Esophagus muscularis mucosa (tissue), 4 donors: Measurements from ENCODE around the gene E2F4. TPM values are rescaled to one million over a fixed set of nuclear protein-coding genes. Genes with fewer than 3 reads are reported as not detected.

Experiments
- DNase-seq: peaks from one replicate; pipeline ENCODE4 v3.0.0-alpha.2; 2017; ENCODE audit errors: extremely low spot score
- H3K27ac ChIP-seq, 4 donors: fragments of 200-600 bp; sonication (generic); replicated peaks in 1 of 4; 1 replicate in 3 of 4; 2 replicates in 1 of 4; pipeline ENCODE4 v1.5.1; 2016 to 2019; ENCODE audit warnings: mild to moderate bottlenecking in 1 of 4
- H3K27me3 ChIP-seq, 4 donors: fragments of 200-600 bp; sonication (generic); one replicate each; pipeline versions ENCODE4 v1.5.1 to v1.6.0; 2016 to 2019
- H3K36me3 ChIP-seq, 4 donors: fragments of 200-600 bp; sonication (generic); one replicate each; pipeline ENCODE4 v1.5.1; 2016 to 2019
- H3K4me1 ChIP-seq, 4 donors: fragments of 200-600 bp; sonication (generic); one replicate each; pipeline ENCODE4 v1.5.1; 2016 to 2019
- H3K4me3 ChIP-seq, 4 donors: fragments of 200-600 bp; sonication (generic); 1 replicate in 2 of 4; 2 replicates in 2 of 4; pipeline ENCODE4 v1.5.1; 2016 to 2019; ENCODE audit warnings: mild to moderate bottlenecking in 4 of 4, moderate library complexity in 1 of 4
- H3K9me3 ChIP-seq, 4 donors: fragments of 200-600 bp; sonication (generic); 1 replicate in 3 of 4; 2 replicates in 1 of 4; pipeline ENCODE4 v1.5.1; 2016 to 2019
- CTCF ChIP-seq, 3 experiments: fragments of 200-600 bp in 2 of 3; fragments of 450-650 bp in 1 of 3; sonication (generic) in 2 of 3; IDR thresholded peaks; one replicate each; pipeline ENCODE4 v1.5.1; 2017 to 2019; ENCODE audit warnings: antibody characterized with exemption in 3 of 3, mild to moderate bottlenecking in 2 of 3, moderate library complexity in 1 of 3
- EP300 ChIP-seq: sonication (generic); formaldehyde crosslinking; IDR thresholded peaks from one replicate; pipeline ENCODE4 v1.6.1; 2017; ENCODE audit warnings: antibody characterized with exemption
- POLR2A ChIP-seq: fragments of 450-650 bp; IDR thresholded peaks from one replicate; pipeline ENCODE4 v1.6.1; 2017; ENCODE audit warnings: antibody characterized with exemption, moderate library complexity, mild to moderate bottlenecking, low read depth
- POLR2AphosphoS5 ChIP-seq, 2 donors: sonication (generic); formaldehyde crosslinking; IDR thresholded peaks; one replicate each; pipeline ENCODE4 v1.6.1; 2017; ENCODE audit warnings: antibody characterized with exemption in 2 of 2
- WGBS: methylation state at CpG from one replicate; pipeline ENCODE4 v1.1.5; 2018; 5-methylcytosine and 5-hydroxymethylcytosine counted together
- intact Hi-C: fragments of 100-400 bp; cut with DNase I; formaldehyde crosslinking; loops from one replicate; pipeline ENCODE4 v1.15.1; 2023
- total RNA-seq, 4 donors: library from RNA; depleted of rRNA; stranded (reverse); fragments of >200 nt; gene quantifications; one replicate each; pipeline versions ENCODE4 v1.1.0 to v1.2.1, GENCODE V29; 2016

The E2F4 gene
- total RNA-seq, 4 donors from 2014 or later: 54.8 to 96.9 (median 93.1) TPM

DNA sequence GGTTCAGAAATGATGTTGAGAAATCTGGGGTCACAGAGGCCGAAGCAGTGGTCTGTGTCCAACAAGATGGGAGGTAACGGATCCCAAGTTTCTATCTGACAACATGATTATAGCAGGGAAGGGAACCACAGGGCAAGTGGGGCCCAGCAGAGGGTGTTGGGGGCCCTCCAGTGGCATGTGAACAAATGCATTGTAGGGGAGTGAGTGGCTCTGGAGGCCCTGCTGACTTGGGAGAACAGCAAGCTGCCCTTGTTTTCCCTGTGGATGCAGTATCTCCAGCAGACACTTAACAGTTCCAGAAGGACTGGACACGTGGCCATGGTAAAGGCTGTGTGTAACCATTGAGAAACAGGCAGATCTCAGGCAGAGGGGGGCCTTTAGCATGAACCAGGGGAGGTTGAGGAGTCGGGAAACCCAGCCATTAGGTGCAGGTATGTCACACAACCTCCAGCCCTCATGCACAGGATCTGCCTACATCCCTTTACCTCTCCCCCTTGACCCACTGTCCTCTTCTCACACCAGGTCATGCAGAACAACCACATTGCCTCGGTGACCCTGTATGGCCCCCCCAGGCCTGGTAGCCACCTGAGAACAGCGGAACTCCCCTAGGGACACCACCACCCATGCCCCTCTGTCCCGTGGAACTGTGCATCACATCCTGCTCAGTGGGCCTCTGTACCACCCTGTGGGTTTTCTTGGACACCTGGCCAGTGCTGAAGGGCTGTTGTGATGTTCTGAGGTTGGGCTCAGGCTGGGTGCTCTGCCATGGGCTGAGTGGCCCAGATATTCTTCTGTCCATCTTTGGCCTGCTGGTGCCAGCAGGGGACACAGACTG, 45.2 kb upstream of the E2F4 start:
- Histone ChIP-seq H3K9me3 (no peaks in the 10 kb centered on the region), H3K27me3 (no peaks in the 10 kb centered on the region), H3K36me3 (peaks cover 48 to 82% (median 73%) of the 10 kb centered on the region in 4 donors), H3K4me1 (peaks cover 7 to 30% (median 23%) of the 10 kb centered on the region in 4 donors), H3K4me3 (no peak overlapping the region), H3K27ac (no peak overlapping the region)
- TF ChIP-seq CTCF (IDR thresholded peaks at IDR 0.05) (no peak), POLR2A (no peak), POLR2AphosphoS5 (IDR thresholded peaks at IDR 0.05) (no peak), EP300 (no peak)
- DNase-seq: no peak
- intact Hi-C loops: no loop called here
- WGBS: 74% methylated on average over 6 of the region's 7 CpGs

GRCh38 chr16:67147437-67148140, 44.4 kb upstream of the E2F4 start:
- DNase-seq: no peak
- no peak for TF ChIP-seq POLR2A
- TF ChIP-seq POLR2AphosphoS5 (IDR thresholded peaks at IDR 0.05): no peak
- TF ChIP-seq EP300: no peak
- no peak for TF ChIP-seq CTCF (IDR thresholded peaks at IDR 0.05)
- Histone ChIP-seq H3K9me3 (no peaks in the 10 kb centered on the region), H3K27me3 (no peaks in the 10 kb centered on the region), H3K36me3 (peaks cover 40 to 74% (median 65%) of the 10 kb centered on the region in 4 donors), H3K4me1 (peaks cover 7 to 32% (median 23%) of the 10 kb centered on the region in 4 donors), H3K4me3 (no peak overlapping the region), H3K27ac (no peak overlapping the region)
- 98% methylated on average over 4 of the region's 4 CpGs for WGBS
- intact Hi-C loops: no loop called here

DNA sequence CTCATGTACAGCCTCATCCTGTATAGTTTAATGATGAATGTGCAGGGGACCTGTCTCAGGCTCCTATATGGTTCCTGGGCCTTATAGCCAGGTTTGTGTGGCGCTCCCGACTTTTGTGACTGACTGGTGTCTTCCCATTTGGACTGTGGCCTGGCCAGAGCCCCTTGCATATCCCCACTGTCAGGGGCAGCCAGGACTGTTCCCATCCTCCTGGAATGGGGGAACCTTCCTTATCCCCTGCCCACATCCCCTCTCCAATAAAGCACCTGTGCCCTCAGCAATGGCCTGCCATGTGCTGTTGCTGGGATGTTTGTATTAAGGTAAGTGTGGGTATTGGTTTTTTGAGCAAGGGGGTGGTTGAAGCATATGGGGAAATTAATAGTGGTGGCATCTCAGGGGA, 43.7 kb upstream of the E2F4 start:
- Histone ChIP-seq H3K27me3 (no peaks in the 10 kb centered on the region), H3K4me1 (peaks cover 7 to 32% (median 23%) of the 10 kb centered on the region in 4 donors), H3K4me3 (no peak overlapping the region), H3K36me3 (peaks cover 37 to 67% (median 58%) of the 10 kb centered on the region in 4 donors), H3K9me3 (no peaks in the 10 kb centered on the region), H3K27ac (no peak overlapping the region)
- TF ChIP-seq CTCF (IDR thresholded peaks at IDR 0.05): no peak
- no peak for TF ChIP-seq EP300
- no peak for TF ChIP-seq POLR2AphosphoS5 (IDR thresholded peaks at IDR 0.05)
- no peak for TF ChIP-seq POLR2A
- intact Hi-C loops: no loop called here
- DNase-seq: no peak
- WGBS: 93% methylated on average over 2 of the region's 2 CpGs

DNA sequence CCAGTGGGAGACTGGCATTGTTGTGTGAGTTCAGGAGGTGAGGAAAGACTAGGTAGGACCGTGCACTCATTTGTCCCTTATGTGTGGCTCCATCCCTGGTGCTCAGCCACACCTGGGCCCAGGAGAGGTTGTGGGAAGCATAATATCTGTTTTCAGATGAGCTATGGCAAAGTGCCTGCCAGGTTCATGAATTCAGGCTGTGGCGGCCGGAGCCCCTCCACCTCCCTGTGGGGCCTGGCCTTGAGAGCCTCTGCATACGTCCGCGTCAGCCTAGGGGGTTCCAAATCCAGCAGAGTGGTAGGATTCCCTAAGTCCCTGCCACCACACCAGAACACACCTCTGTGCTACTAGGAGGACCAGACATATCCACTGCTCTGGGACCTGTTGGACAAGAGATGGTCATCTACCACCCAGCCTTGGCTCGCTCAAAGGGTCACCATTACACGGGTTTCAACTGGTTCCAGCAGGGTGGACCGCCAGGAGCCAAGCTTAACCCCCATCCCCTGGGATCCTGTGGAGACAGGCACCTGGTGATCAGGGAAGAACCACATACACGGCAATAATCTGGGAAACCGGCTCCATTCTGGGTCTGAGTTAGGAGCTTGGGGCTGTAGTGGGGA, 43.2 kb upstream of the E2F4 start:
- TF ChIP-seq POLR2A (no peak), CTCF (IDR thresholded peaks at IDR 0.05) (no peak), POLR2AphosphoS5 (IDR thresholded peaks at IDR 0.05) (no peak), EP300 (no peak)
- WGBS: 92% methylated on average over 5 of the region's 11 CpGs
- no peaks in the 10 kb centered on the region for H3K9me3 ChIP-seq
- no peak overlapping the region for H3K27ac ChIP-seq
- no peaks in the 10 kb centered on the region for H3K27me3 ChIP-seq
- no peak overlapping the region for H3K4me3 ChIP-seq
- DNase-seq: no peak
- intact Hi-C loops: no loop called here
- peaks cover 31 to 62% (median 53%) of the 10 kb centered on the region in 4 donors for H3K36me3 ChIP-seq
- H3K4me1 ChIP-seq: peaks cover 7 to 32% (median 23%) of the 10 kb centered on the region in 4 donors
